Uterus (tissue), 4 donors: ENCODE data around the gene EFCAB5. TPM values are rescaled to one million over a fixed set of nuclear protein-coding genes. Genes with fewer than 3 reads are reported as not detected.

Experiments used
- DNase-seq, 2 donors: peaks; one replicate each; pipeline ENCODE4 v3.0.0-alpha.2; 2019 to 2020
- H3K27ac ChIP-seq, 2 donors: fragments of 200-600 bp; sonication (generic); 1 replicate in 1 of 2; 2 replicates in 1 of 2; pipeline ENCODE4 v1.5.1; 2016 to 2018
- H3K27me3 ChIP-seq, 2 donors: fragments of 200-600 bp; sonication (generic); one replicate each; pipeline ENCODE4 v1.5.1; 2018 to 2019; ENCODE audit warnings: control low read depth in 1 of 2
- H3K36me3 ChIP-seq, 2 donors: fragments of 200-600 bp; sonication (generic); one replicate each; pipeline ENCODE4 v1.5.1; 2019; ENCODE audit warnings: control low read depth in 1 of 2
- H3K4me1 ChIP-seq, 2 donors: fragments of 200-600 bp; sonication (generic); one replicate each; pipeline ENCODE4 v1.5.1; 2018 to 2019; ENCODE audit warnings: control low read depth in 1 of 2
- H3K4me3 ChIP-seq, 2 donors: fragments of 200-600 bp; sonication (generic); 1 replicate in 1 of 2; 2 replicates in 1 of 2; pipeline ENCODE4 v1.5.1; 2018 to 2019; ENCODE audit warnings: mild to moderate bottlenecking in 1 of 2
- H3K9me3 ChIP-seq, 2 donors: fragments of 200-600 bp; sonication (generic); one replicate each; pipeline ENCODE4 v1.5.1; 2019; ENCODE audit warnings: control low read depth in 1 of 2
- CTCF ChIP-seq, 4 experiments: fragments of 200-600 bp in 2 of 4; fragments of 450-650 bp in 2 of 4; sonication (generic) in 2 of 4; IDR thresholded peaks; one replicate each; pipeline ENCODE4 v1.5.1; 2016 to 2019; ENCODE audit warnings: antibody characterized with exemption in 4 of 4, mild to moderate bottlenecking in 2 of 4, moderate library complexity in 1 of 4
- POLR2A ChIP-seq, 2 donors: fragments of 450-650 bp; IDR thresholded peaks; one replicate each; pipeline ENCODE4 v1.6.1; 2016; ENCODE audit warnings: antibody characterized with exemption in 2 of 2, mild to moderate bottlenecking in 1 of 2, moderate library complexity in 1 of 2
- intact Hi-C: fragments of 100-400 bp; cut with DNase I; formaldehyde crosslinking; loops from one replicate; pipeline ENCODE4 v1.15.1; 2023; ENCODE audit warnings: low total_unique reads
- total RNA-seq, 4 donors: library from RNA; depleted of rRNA in 3 of 4; stranded (reverse); fragments of >200 nt in 3 of 4; gene quantifications; one replicate each; pipeline versions ENCODE4 v1.1.0 to v1.2.4, GENCODE V29; 2014 to 2023
- donor health status: DM: yes; HTN: yes; CAD: no.

EFCAB5 gene
- total RNA-seq, 4 donors from 2014 or later, result 0.27 to 0.97 TPM; not detected in 2

GRCh38 chr17:30092886-30093285, 151.5 kb downstream of the EFCAB5 start:
- no peaks in the 10 kb centered on the region for H3K36me3 ChIP-seq
- H3K9me3 ChIP-seq, result no peaks in the 10 kb centered on the region
- no peaks in the 10 kb centered on the region for H3K27me3 ChIP-seq
- DNase-seq, result no peak
- TF ChIP-seq CTCF (IDR thresholded peaks at IDR 0.05) (no peak), POLR2A (IDR thresholded peaks at IDR 0.05) (no peak)
- intact Hi-C loops, result no loop called here
- H3K4me3 ChIP-seq, result no peak overlapping the region
- H3K4me1 ChIP-seq, result no peaks in the 10 kb centered on the region
- H3K27ac ChIP-seq, result no peak overlapping the region

GRCh38 chr17:30093463-30094147, 152.2 kb downstream of the EFCAB5 start:
- Histone ChIP-seq H3K4me1 (no peaks in the 10 kb centered on the region), H3K27ac (no peak overlapping the region), H3K4me3 (no peak overlapping the region), H3K9me3 (no peaks in the 10 kb centered on the region), H3K27me3 (no peaks in the 10 kb centered on the region), H3K36me3 (no peaks in the 10 kb centered on the region)
- DNase-seq, result peak in 1 of 2 donors; percentile 22
- intact Hi-C loops, result no loop called here
- peak; percentile 63 to 80 (median 70) for TF ChIP-seq CTCF (IDR thresholded peaks at IDR 0.05)
- no peak for TF ChIP-seq POLR2A (IDR thresholded peaks at IDR 0.05)

GRCh38 chr17:30095507-30096244, 154.2 kb downstream of the EFCAB5 start:
- Histone ChIP-seq H3K27me3 (no peaks in the 10 kb centered on the region), H3K4me3 (no peak overlapping the region), H3K27ac (no peak overlapping the region), H3K4me1 (no peaks in the 10 kb centered on the region), H3K9me3 (no peaks in the 10 kb centered on the region), H3K36me3 (no peaks in the 10 kb centered on the region)
- no peak for DNase-seq
- no peak for TF ChIP-seq POLR2A (IDR thresholded peaks at IDR 0.05)
- TF ChIP-seq CTCF (IDR thresholded peaks at IDR 0.05), result peak in 3 of 4 experiments; percentile 24 to 31 (median 29)
- intact Hi-C loops, result no loop called here

- intact Hi-C loops, result no loop called here
- no peak overlapping the region for H3K27ac ChIP-seq
- H3K4me3 ChIP-seq, result no peak overlapping the region
Measured at GRCh38 chr17:30101686-30102390, 160.4 kb downstream of the EFCAB5 start.

More at GRCh38 chr17:30101686-30102390, 160.4 kb downstream of the EFCAB5 start:
- no peaks in the 10 kb centered on the region for H3K9me3 ChIP-seq
- H3K36me3 ChIP-seq, result no peaks in the 10 kb centered on the region
- no peak for TF ChIP-seq POLR2A (IDR thresholded peaks at IDR 0.05)
- no peak for TF ChIP-seq CTCF (IDR thresholded peaks at IDR 0.05)
- H3K27me3 ChIP-seq, result no peaks in the 10 kb centered on the region
- DNase-seq, result no peak
- no peaks in the 10 kb centered on the region for H3K4me1 ChIP-seq
